NB4 (cell line): ENCODE measurements around the gene C1S.
"Not testable (repeated sequence)": the region's sequence is repeated elsewhere in the genome, so short reads cannot be mapped to it uniquely, and the experiment has no call there.

Source experiments
- DNase-seq: peaks from one replicate; pipeline ENCODE4 v3.0.0; 2010; ENCODE audit warnings: low read depth
- H3K4me3 ChIP-seq: one replicate; pipeline ENCODE4 v1.5.1; 2011; ENCODE audit warnings: mild to moderate bottlenecking, low read depth, low read length, moderate library complexity
- MAX ChIP-seq: IDR thresholded peaks from 2 replicates; pipeline ENCODE4 v1.6.1; 2011; ENCODE audit warnings: low read depth, low read length
- MYC ChIP-seq: IDR thresholded peaks from 2 replicates; pipeline ENCODE4 v1.6.1; 2011; ENCODE audit warnings: low read depth, low read length
- POLR2A ChIP-seq: IDR thresholded peaks from 2 replicates; pipeline ENCODE4 v1.6.1; 2011; ENCODE audit warnings: mild to moderate bottlenecking; ENCODE audit not compliant: insufficient read length; ENCODE audit errors: extremely low read depth
- TF ChIP-seq, protein P1 (sequence below): IDR thresholded peaks from one replicate; pipeline ENCODE4 v1.5.1; 2012; ENCODE audit warnings: low read depth, low read length

The C1S gene

GRCh38 chr12:7060353-7060954, at the start of gene C1S:
TSS of gene C1S (plus strand) at chr12:7060718. CDS start at chr12:7061913, 1,195 bp downstream.
- DNase-seq, result no peak
- no peak within 1 kb of the TSS for H3K4me3 ChIP-seq
- TF ChIP-seq, protein P1, sequence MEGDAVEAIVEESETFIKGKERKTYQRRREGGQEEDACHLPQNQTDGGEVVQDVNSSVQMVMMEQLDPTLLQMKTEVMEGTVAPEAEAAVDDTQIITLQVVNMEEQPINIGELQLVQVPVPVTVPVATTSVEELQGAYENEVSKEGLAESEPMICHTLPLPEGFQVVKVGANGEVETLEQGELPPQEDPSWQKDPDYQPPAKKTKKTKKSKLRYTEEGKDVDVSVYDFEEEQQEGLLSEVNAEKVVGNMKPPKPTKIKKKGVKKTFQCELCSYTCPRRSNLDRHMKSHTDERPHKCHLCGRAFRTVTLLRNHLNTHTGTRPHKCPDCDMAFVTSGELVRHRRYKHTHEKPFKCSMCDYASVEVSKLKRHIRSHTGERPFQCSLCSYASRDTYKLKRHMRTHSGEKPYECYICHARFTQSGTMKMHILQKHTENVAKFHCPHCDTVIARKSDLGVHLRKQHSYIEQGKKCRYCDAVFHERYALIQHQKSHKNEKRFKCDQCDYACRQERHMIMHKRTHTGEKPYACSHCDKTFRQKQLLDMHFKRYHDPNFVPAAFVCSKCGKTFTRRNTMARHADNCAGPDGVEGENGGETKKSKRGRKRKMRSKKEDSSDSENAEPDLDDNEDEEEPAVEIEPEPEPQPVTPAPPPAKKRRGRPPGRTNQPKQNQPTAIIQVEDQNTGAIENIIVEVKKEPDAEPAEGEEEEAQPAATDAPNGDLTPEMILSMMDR, result no peak
- TF ChIP-seq MAX, result no peak

- DNase-seq, H3K4me3 ChIP-seq: not testable (repeated sequence)
Observed at GRCh38 chr12:7011398-7011797, 49.1 kb upstream of the C1S start.

DNA sequence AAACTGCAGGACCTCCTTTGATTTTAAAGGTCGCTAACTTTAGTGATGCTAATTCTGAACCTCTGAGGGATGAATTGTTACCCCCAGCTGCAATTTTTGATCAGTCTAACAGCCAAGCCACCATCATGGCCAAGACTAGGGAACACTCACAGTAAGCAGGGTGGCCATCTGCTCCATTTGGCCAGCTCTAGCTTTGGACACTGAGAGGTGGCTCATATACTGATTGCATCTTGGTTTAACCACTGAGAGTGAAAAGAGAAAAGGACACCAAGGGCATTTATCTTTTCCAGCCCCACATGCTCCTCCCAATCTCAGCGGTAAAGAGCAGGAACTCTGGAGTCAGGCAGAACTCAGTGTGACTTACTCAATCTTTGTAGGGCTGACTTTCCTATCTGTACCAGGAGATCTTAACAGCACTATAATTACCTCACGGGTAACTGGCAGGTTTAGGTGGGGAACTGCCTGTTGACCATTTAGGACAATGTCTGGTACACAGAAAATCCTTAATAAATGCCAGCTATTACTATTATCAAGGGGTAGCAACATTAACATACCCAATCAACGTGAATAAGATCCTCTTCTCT, 48.4 kb upstream of the C1S start:
- DNase-seq, result no peak
- TF ChIP-seq MAX (no peak), MYC (no peak), POLR2A (no peak)
- TF ChIP-seq, protein P1, result no peak
- H3K4me3 ChIP-seq, result no peak overlapping the region

DNA sequence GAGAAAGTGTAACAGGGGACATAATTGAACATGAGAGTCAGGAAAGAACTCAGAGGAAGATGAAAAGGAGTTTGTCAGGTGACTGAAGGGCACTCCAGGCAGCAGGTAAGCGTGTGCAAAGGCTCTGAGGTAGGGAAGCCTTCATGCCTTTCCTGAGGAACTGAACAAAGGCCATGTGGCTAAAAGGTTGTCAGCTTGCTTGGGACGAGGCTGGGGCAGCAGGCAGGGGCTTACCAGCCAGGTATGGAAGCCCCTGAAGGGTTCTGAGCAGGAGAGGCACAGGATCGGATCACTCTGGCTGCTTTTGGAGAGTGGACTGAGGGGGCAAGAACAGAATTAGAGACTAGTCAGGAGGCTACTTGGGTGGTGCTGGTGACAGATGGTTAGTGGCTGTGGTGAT, 47.4 kb upstream of the C1S start:
- TF ChIP-seq MAX, result no peak
- TF ChIP-seq, protein P1, result no peak
- no peak for TF ChIP-seq POLR2A
- no peak for TF ChIP-seq MYC
- DNase-seq, result no peak
- H3K4me3 ChIP-seq, result no peak overlapping the region

DNA sequence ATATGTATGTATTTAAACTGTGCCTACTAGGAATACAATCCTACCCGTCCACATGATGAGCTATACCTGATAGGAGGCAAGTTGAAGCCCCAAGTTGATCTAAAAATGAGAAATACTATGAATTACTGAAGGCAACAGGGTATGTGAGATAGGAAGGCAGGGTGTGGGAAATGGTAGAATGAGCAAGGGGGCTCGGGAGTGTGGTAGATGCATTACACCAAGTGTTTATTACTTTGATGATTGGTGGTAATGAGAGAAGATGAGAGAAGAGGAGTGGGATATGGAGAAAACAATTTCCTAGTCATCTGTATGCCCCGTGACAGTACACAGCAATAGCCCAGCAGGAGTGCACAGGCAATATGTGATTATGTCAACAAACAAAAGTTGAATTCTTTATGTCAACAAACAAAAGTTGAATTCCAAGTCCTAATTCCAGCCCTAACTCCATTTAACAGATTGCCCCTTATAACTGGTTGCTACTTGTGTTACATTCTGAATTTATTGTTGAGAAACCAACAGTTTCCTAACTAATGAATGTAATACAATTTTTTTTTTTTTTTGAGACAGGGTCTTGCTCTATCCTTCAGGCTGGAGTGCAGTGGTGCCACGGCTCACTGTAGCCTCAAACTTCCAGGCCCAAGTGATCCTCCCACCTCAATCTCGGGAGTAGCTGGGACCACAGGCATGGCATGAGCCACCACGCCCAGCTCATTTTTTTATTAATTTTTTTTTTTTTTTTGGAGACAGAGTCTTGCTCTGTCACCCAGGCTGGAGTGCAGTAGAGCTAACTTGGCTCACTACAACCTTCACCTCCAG, 44.8 kb upstream of the C1S start:
- no peak overlapping the region for H3K4me3 ChIP-seq
- DNase-seq, result no peak
- TF ChIP-seq, protein P1, result no peak
- TF ChIP-seq MYC (no peak), MAX (no peak), POLR2A (no peak)

DNA sequence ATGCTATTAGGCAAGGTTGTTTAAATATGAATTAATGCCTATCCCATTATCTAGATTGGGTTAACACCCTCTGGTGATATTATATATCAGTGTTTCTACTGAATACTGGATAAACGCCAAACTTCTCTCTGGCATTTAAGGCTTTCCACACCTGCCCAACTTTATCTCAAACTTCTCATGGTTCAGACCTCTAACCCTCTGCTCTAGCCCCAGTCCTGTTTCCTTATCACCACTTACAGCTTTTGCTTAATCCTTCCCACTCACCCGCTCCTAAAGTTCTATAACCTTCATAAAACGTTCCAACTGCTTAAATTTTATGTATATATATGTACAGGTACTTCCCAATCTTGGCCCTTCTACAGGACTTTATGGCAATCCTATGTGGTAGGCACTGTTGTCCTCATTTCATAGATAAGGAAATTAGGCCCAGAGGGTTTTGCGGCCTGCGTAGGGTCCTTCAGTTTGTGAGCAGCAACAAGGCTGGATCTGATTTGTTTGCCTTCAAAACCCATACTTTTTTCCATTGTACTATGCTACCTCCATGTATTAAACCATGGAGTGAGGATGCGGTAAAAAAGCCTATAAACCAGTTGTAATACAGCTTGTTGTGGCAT, 43.5 kb upstream of the C1S start:
- DNase-seq, result no peak
- peak overlapping the region; percentile 83 for H3K4me3 ChIP-seq
- TF ChIP-seq, protein P1, result no peak
- TF ChIP-seq POLR2A, result no peak
- no peak for TF ChIP-seq MAX
- no peak for TF ChIP-seq MYC
